ENCODE data around the gene PON1. TPM values are rescaled to one million over a fixed set of nuclear protein-coding genes. Genes with fewer than 3 reads are reported as not detected.
A peak's percentile ranks its signal among the peaks of the same experiment; 100 is the strongest.

PON1 gene
- total and polyA plus RNA-seq, 2 donors from 2014 or later = 0.28 TPM; not detected in 1

DNA sequence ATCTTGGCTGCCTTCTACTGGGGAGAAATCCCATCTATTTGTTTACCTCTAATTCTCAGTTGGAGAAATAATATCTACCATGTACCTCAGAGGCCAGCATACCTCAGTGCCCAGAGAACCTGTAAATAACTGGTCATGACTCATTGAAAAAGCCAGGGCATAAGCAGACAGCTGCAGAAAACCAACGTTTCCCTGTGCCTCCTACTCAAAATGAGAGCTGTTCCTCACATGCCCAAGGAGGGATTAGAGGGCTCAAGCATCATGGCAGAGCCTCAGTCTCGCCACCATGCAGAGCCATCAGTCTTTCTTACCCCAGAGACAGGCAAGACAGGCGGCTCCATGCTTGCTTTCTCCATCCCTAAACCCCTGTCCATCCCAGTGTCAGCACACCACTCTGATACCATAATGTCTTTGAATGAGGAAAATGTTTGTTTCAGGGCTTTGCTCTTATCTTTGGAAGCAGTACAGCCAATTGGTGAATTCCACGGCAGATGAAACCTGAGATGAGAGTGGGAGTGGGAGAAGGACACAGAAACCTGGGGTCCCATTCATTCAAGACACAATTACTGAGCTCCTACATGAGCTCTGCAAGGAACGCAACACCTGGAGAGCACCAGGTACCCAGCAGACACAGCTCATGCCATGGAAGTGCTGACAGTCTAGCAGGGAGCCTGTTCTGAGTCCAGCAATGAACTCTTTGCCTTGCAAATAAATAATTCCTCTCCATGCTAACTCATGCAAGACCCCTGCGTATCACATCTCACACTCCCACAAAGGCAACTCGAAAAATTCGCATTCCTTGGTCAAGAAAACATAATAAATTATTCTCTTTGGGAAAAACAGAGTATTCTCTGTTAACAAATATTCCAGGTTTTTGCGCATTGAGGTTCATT, 21.1 kb downstream of the PON1 start:
- Histone ChIP-seq H3K27me3 (ENCODE audit: control insufficient read depth, insufficient read depth, low read length) (no peaks in the 10 kb centered on the region), H3K4me3 (ENCODE audit: low read length in 3 of 3) (no peak overlapping the region), H3K4me1 (ENCODE audit: control insufficient read depth in 2 of 3, insufficient read depth in 2 of 3, low read depth in 1 of 3, low read length in 3 of 3) (no peaks in the 10 kb centered on the region), H3K36me3 (ENCODE audit: control insufficient read depth in 2 of 3, insufficient read depth in 3 of 3, low read length in 3 of 3) (no peaks in the 10 kb centered on the region), H3K9me3 (ENCODE audit: control insufficient read depth in 2 of 3, insufficient read depth in 1 of 3, low read length in 3 of 3) (no peaks in the 10 kb centered on the region), H3K27ac (ENCODE audit: low read depth in 2 of 2, low read length in 2 of 2) (no peak overlapping the region), H3K9ac (ENCODE audit: low read length in 3 of 3) (no peak overlapping the region)
- DNase-seq (peak in 4 of 5 donors; percentile 67 to 90 (median 84)), FAIRE-seq (no peak)
- TF ChIP-seq, protein P1, sequence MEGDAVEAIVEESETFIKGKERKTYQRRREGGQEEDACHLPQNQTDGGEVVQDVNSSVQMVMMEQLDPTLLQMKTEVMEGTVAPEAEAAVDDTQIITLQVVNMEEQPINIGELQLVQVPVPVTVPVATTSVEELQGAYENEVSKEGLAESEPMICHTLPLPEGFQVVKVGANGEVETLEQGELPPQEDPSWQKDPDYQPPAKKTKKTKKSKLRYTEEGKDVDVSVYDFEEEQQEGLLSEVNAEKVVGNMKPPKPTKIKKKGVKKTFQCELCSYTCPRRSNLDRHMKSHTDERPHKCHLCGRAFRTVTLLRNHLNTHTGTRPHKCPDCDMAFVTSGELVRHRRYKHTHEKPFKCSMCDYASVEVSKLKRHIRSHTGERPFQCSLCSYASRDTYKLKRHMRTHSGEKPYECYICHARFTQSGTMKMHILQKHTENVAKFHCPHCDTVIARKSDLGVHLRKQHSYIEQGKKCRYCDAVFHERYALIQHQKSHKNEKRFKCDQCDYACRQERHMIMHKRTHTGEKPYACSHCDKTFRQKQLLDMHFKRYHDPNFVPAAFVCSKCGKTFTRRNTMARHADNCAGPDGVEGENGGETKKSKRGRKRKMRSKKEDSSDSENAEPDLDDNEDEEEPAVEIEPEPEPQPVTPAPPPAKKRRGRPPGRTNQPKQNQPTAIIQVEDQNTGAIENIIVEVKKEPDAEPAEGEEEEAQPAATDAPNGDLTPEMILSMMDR (IDR thresholded peaks at IDR 0.05; ENCODE audit: borderline replicate concordance, extremely low read depth, insufficient read depth) = no peak
- intact Hi-C loops (cut with DNase I) = no loop called here

DNA sequence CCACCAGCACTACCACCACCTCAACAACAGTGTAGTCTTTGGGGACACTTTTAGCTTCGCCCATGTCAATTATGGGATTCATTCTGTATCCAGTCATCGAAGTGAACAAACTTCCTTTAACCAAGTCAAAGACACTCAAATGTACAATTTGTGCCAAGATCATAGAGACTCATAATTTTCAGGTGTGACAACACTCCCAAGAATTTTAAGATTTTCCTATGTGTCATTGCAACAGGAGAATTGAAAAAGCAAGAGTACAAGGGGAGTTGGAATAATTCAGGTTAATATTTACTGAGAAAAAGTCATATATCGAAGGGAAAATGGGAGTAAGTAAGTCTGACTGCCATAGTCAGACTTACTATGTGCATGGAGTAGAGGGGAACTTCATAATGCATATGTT, 26.2 kb downstream of the PON1 start:
- H3K9ac ChIP-seq (ENCODE audit: low read length in 3 of 3) = no peak overlapping the region
- no peaks in the 10 kb centered on the region for H3K27me3 ChIP-seq (ENCODE audit: control insufficient read depth, insufficient read depth, low read length)
- H3K9me3 ChIP-seq (ENCODE audit: control insufficient read depth in 2 of 3, insufficient read depth in 1 of 3, low read length in 3 of 3) = no peaks in the 10 kb centered on the region
- no peaks in the 10 kb centered on the region for H3K4me1 ChIP-seq (ENCODE audit: control insufficient read depth in 2 of 3, insufficient read depth in 2 of 3, low read depth in 1 of 3, low read length in 3 of 3)
- no peak overlapping the region for H3K4me3 ChIP-seq (ENCODE audit: low read length in 3 of 3)
- DNase-seq = no peak
- FAIRE-seq = no peak
- TF ChIP-seq, protein P1 (IDR thresholded peaks at IDR 0.05; ENCODE audit: borderline replicate concordance, extremely low read depth, insufficient read depth) = no peak
- H3K27ac ChIP-seq (ENCODE audit: low read depth in 2 of 2, low read length in 2 of 2) = no peak overlapping the region
- peaks cover 0 to 2% (median 0%) of the 10 kb centered on the region in 3 donors for H3K36me3 ChIP-seq (ENCODE audit: control insufficient read depth in 2 of 3, insufficient read depth in 3 of 3, low read length in 3 of 3)
- intact Hi-C loops (cut with DNase I) = no loop called here

DNA sequence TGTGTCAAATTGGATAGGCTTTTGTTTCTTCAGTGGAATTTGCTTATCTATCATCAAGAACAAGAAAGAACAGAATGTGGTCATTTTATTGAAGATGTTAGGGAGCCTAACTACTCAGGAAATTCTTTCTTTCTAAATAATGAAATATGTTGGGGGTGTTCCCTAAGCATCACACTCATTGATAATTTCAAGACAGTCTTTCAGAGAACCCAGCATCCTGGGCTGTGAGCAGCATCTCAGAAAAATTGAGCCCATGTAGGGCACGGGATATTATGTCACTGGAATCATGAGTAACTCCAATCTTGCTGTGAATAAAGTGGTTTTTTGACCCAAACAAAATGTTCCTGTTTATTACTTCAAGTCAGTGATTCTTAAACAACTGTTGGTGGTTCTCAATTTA, 27.3 kb downstream of the PON1 start:
- FAIRE-seq (no peak), DNase-seq (no peak)
- Histone ChIP-seq H3K27me3 (ENCODE audit: control insufficient read depth, insufficient read depth, low read length) (no peaks in the 10 kb centered on the region), H3K36me3 (ENCODE audit: control insufficient read depth in 2 of 3, insufficient read depth in 3 of 3, low read length in 3 of 3) (peaks cover 0 to 2% (median 0%) of the 10 kb centered on the region in 3 donors), H3K4me3 (ENCODE audit: low read length in 3 of 3) (no peak overlapping the region), H3K4me1 (ENCODE audit: control insufficient read depth in 2 of 3, insufficient read depth in 2 of 3, low read depth in 1 of 3, low read length in 3 of 3) (no peaks in the 10 kb centered on the region), H3K27ac (ENCODE audit: low read depth in 2 of 2, low read length in 2 of 2) (no peak overlapping the region), H3K9me3 (ENCODE audit: control insufficient read depth in 2 of 3, insufficient read depth in 1 of 3, low read length in 3 of 3) (no peaks in the 10 kb centered on the region), H3K9ac (ENCODE audit: low read length in 3 of 3) (no peak overlapping the region)
- TF ChIP-seq, protein P1 (IDR thresholded peaks at IDR 0.05; ENCODE audit: borderline replicate concordance, extremely low read depth, insufficient read depth) = no peak
- intact Hi-C loops (cut with DNase I) = no loop called here
